HepG2 (cell line): ENCODE data around the gene LHPP. TPM values are rescaled to one million over a fixed set of nuclear protein-coding genes. Genes with fewer than 3 reads are reported as not detected.

Experiments
- ATAC-seq: fragments of 200-7000 bp; cut with Tn5 transposase; 3 replicates; pipeline ENCODE4 v1.9.1; 2020; ENCODE audit warnings: mild to moderate bottlenecking, moderate library complexity
- BruUV-seq: library from RNA; stranded (reverse); fragments of 400-500 nt; replicated peaks from 2 replicates; lab custom pipeline; 2021; lab: Mats Ljungman, UMichigan
- CTCF ChIA-PET: fragments of 300-600 bp; formaldehyde crosslinking; extraction: SDS; loops from one replicate; lab custom pipeline; 2021; ENCODE audit warnings: low total read pairs, inconsistent platforms, low intra/inter-chr PET ratio; lab: Yijun Ruan, JAX
- POLR2A ChIA-PET: fragments of 350-600 bp; sonication (Branson Sonifier 250); formaldehyde crosslinking; loops from one replicate; lab custom pipeline; 2020; ENCODE audit warnings: antibody characterized with exemption, inconsistent platforms; lab: Yijun Ruan, JAX
- DNase-seq: peaks from one replicate; pipeline ENCODE4 v3.0.0-alpha.2; 2015; ENCODE audit warnings: low spot score
- FAIRE-seq: peaks from 3 replicates; lab custom pipeline; 2011; peaks lifted over from hg19 to GRCh38; lab: Jason Lieb, UNC
- H2AFZ ChIP-seq: one replicate; pipeline ENCODE4 v1.6.1; 2011; ENCODE audit warnings: low read length, inconsistent platforms
- H3K27ac ChIP-seq: fragments of 300-600 bp; 3 replicates; pipeline ENCODE4 v1.8.0; 2011; ENCODE audit warnings: mixed run types, mild to moderate bottlenecking, mixed read lengths, low read length, inconsistent platforms; ENCODE audit not compliant: insufficient read depth; ENCODE audit errors: extremely low read length
- H3K27me3 ChIP-seq, 2 experiments: fragments of 200-600 bp in 1 of 2; 2 replicates in 1 of 2; 3 replicates in 1 of 2; pipeline versions ENCODE4 v1.6.0 to v1.8.0; 2011; ENCODE audit warnings: low read length in 2 of 2, mild to moderate bottlenecking in 2 of 2, moderate library complexity in 2 of 2, inconsistent platforms in 1 of 2; ENCODE audit not compliant: insufficient read depth in 2 of 2, control insufficient read depth in 1 of 2
- H3K36me3 ChIP-seq, 2 experiments: fragments of 200-600 bp in 1 of 2; replicated peaks in 1 of 2; 2 replicates in 1 of 2; 3 replicates in 1 of 2; pipeline versions ENCODE4 v1.5.1 to v1.8.0; 2011; ENCODE audit warnings: low read length in 2 of 2, inconsistent platforms in 1 of 2; ENCODE audit not compliant: insufficient read depth in 2 of 2, control insufficient read depth in 1 of 2
- H3K4me1 ChIP-seq: 2 replicates; pipeline ENCODE4 v1.5.1; 2012; ENCODE audit warnings: low read length, inconsistent platforms; ENCODE audit not compliant: insufficient read depth
- H3K4me2 ChIP-seq: 2 replicates; pipeline ENCODE4 v1.6.0; 2011; ENCODE audit warnings: low read depth, low read length, inconsistent platforms
- H3K4me3 ChIP-seq, 3 experiments: fragments of 200-600 bp in 1 of 3; sonication (generic), shearing (Covaris generic) in 1 of 3; replicated peaks in 1 of 3; 2 replicates each; pipeline ENCODE4 v1.5.1; 2011 to 2016; ENCODE audit warnings: low read length in 3 of 3, inconsistent platforms in 2 of 3, low read depth in 2 of 3, mild to moderate bottlenecking in 2 of 3, control low read depth in 1 of 3, mixed read lengths in 1 of 3; ENCODE audit not compliant: insufficient read depth in 1 of 3
- H3K79me2 ChIP-seq: one replicate; pipeline ENCODE4 v1.6.1; 2011; ENCODE audit warnings: low read length, inconsistent platforms; ENCODE audit not compliant: insufficient read depth
- H3K9ac ChIP-seq: 2 replicates; pipeline ENCODE4 v1.6.0; 2011; ENCODE audit warnings: mild to moderate bottlenecking, low read depth, low read length, inconsistent platforms; ENCODE audit not compliant: insufficient read depth
- H3K9me3 ChIP-seq: 2 replicates; pipeline ENCODE4 v1.5.1; 2012; ENCODE audit warnings: mild to moderate bottlenecking, low read length
- H4K20me1 ChIP-seq: 2 replicates; pipeline ENCODE4 v1.6.0; 2011; ENCODE audit warnings: inconsistent platforms, mild to moderate bottlenecking, low read length, moderate library complexity; ENCODE audit not compliant: insufficient read depth
- CC2D1A ChIP-seq: sonication (generic); formaldehyde crosslinking; IDR thresholded peaks from 2 replicates; pipeline ENCODE4 v1.8.1; 2023; ENCODE audit warnings: mild to moderate bottlenecking, missing genetic modification reagents
- FUBP1 ChIP-seq: sonication (generic); formaldehyde crosslinking; IDR thresholded peaks from 2 replicates; pipeline ENCODE4 v1.5.1; 2020; ENCODE audit warnings: missing genetic modification reagents, mild to moderate bottlenecking, borderline replicate concordance
- HDAC2 ChIP-seq: sonication (generic); formaldehyde crosslinking; IDR thresholded peaks from 2 replicates; pipeline ENCODE4 v1.4.0; 2020; ENCODE audit warnings: missing genetic modification reagents
- HNF4A ChIP-seq: sonication (generic); formaldehyde crosslinking; IDR thresholded peaks from 2 replicates; pipeline ENCODE4 v1.4.0; 2020; ENCODE audit warnings: missing genetic modification reagents
- KDM6A ChIP-seq: IDR thresholded peaks from 2 replicates; pipeline ENCODE4 v1.6.1; 2016; ENCODE audit warnings: low read depth
- ZNF18 ChIP-seq: sonication (generic); formaldehyde crosslinking; IDR thresholded peaks from 2 replicates; pipeline ENCODE4 v1.8.0; 2022; ENCODE audit warnings: mild to moderate bottlenecking, missing genetic modification reagents; ENCODE audit not compliant: insufficient replicate concordance
- ZNF225 ChIP-seq: sonication (generic); formaldehyde crosslinking; IDR thresholded peaks from 2 replicates; pipeline ENCODE4 v1.4.0; 2020; ENCODE audit warnings: mild to moderate bottlenecking, missing genetic modification reagents
- ZNF510 ChIP-seq: sonication (generic); formaldehyde crosslinking; IDR thresholded peaks from 2 replicates; pipeline ENCODE4 v1.4.0; 2020; ENCODE audit warnings: low read depth, mild to moderate bottlenecking, missing genetic modification reagents
- WGBS: methylation state at CpG from one replicate; pipeline ENCODE4 v1.1.6; 2017; ENCODE audit warnings: low lambda C conversion rate; 5-methylcytosine and 5-hydroxymethylcytosine counted together
- in situ Hi-C: cut with HindIII; loops from 2 replicates; pipeline ENCODE4 v1.10.0; 2017; ENCODE audit warnings: low pct_unique_long_range_greater_than_20kb; ENCODE audit not compliant: extremely low pct_ligation_motif_present
- intact Hi-C: fragments of 100-400 bp; cut with micrococcal nuclease; formaldehyde crosslinking; loops from one replicate; pipeline ENCODE4 v1.10.0; 2022; ENCODE audit not compliant: unreplicated experiment
- polyA plus RNA-seq, 8 experiments: library from polyadenylated mRNA; depleted of rRNA in 3 of 8; stranded (reverse) in 7 of 8; unstranded in 1 of 8; fragments of >200 nt; fragmentation: Illumina TruSeq in 4 of 8; extraction: Trizol in 4 of 8; gene quantifications; 2 replicates each; pipeline versions ENCODE4 v1.2.1 to v1.2.3, GENCODE V29; 2011 to 2016; ENCODE audit warnings: low read depth in 4 of 8, missing spikeins in 1 of 8, mixed read lengths in 1 of 8; ENCODE audit not compliant: insufficient read depth in 1 of 8
- total RNA-seq, 5 experiments: library from RNA; depleted of rRNA; stranded (reverse); fragments of >200 nt; fragmentation: Illumina TruSeq; extraction: Trizol; gene quantifications; 2 replicates each; pipeline ENCODE4 v1.2.3, GENCODE V29; 2016; ENCODE audit warnings: low read depth in 1 of 5

Gene LHPP
- total and polyA plus RNA-seq, 2 of the 13 experiments (the other 11 are each of a cell fraction or from before 2014, with no cell fraction given), result 5.2 to 13.1 TPM

- DNase-seq (no peak), ATAC-seq (no peak), FAIRE-seq (no peak)
- in situ Hi-C loops, result no loop called here
- ChIA-PET POLR2A (no interaction called here), CTCF (no interaction called here)
- no peaks in the 10 kb centered on the region for H3K79me2 ChIP-seq
- H2AFZ ChIP-seq, result no peak overlapping the region
- TF ChIP-seq HNF4A (CRISPR knock-in tag) (no peak), FUBP1 (CRISPR knock-in tag) (no peak), KDM6A (no peak), ZNF18 (CRISPR knock-in tag) (no peak), HDAC2 (CRISPR knock-in tag) (no peak), ZNF225 (CRISPR knock-in tag) (no peak), CC2D1A (CRISPR knock-in tag) (no peak), ZNF510 (CRISPR knock-in tag) (no peak)
- 78% methylated on average over 8 of the region's 8 CpGs for WGBS
- intact Hi-C loops, result no loop called here
- no peaks in the 10 kb centered on the region for H3K27me3 ChIP-seq
- H3K36me3 ChIP-seq, result no peaks in the 10 kb centered on the region
- no peak overlapping the region for H3K9ac ChIP-seq
- BruUV-seq, result no TSS peak
- no peak overlapping the region for H3K4me2 ChIP-seq
- H3K9me3 ChIP-seq, result no peaks in the 10 kb centered on the region
- H3K4me1 ChIP-seq, result peaks cover 8% of the 10 kb centered on the region
- no peaks in the 10 kb centered on the region for H4K20me1 ChIP-seq
- no peak overlapping the region for H3K27ac ChIP-seq
- H3K4me3 ChIP-seq, result no peak overlapping the region
These were observed 50.4 kb downstream of the LHPP start for GRCh38 chr10:124512040-124512428.
